Eye (tissue), 1 donor: ENCODE data around the gene ITIH3.

ENCODE experiments used
- DNase-seq: peaks from one replicate; pipeline ENCODE4 v3.0.0-alpha.2; 2015

ITIH3 gene

DNA sequence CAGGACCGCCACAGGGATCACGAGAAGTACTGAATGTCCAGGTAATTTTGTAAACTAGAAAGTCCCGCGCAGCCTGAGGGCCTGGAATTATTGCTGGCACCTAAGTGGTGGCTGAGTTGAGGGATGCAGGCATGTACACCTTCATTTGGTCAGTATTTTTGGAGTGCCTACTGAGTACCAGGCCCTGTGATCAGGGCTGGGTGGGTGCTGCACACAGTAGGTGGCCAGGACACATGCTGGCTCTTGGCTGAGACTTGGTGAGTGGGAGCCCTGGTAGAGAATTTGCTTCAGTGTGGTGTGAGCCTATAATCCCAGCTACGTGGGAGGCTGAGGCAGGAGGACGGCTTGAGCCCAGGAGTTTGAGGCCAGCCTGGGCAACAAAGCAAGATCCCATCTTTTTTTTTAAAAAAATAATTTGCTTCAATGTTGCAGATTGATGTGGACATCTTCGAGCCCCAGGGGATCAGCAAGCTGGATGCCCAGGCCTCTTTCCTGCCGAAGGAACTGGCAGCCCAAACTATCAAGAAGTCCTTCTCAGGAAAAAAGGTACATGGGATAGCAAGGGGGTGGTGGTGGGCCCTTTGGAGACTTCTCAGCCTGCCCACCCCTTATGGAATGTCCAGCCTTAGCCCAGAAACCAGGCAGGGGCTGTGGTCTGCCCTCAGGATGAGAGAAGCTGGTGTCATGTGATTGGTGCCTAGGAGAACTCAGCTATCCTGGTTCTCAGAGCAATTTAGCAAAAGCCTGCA, 14.6 kb upstream of the ITIH3 start:
- DNase-seq: no peak

DNA sequence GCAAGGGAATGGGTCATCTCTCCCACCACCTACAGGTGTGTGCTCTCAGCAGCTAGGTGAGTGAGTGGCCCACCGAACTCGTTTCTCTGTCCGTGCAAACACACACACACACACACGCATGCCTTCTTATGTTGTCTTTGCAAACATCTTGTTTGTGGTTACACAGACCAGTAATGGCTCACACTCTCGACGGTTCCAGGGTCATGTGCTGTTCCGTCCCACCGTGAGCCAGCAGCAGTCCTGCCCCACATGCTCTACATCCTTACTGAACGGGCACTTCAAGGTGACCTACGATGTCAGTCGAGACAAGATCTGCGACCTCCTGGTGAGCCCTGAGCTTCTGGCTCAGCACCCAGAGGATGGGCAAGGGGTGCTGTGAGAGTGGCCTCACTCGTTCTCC, 12.9 kb upstream of the ITIH3 start:
- no peak for DNase-seq

DNA sequence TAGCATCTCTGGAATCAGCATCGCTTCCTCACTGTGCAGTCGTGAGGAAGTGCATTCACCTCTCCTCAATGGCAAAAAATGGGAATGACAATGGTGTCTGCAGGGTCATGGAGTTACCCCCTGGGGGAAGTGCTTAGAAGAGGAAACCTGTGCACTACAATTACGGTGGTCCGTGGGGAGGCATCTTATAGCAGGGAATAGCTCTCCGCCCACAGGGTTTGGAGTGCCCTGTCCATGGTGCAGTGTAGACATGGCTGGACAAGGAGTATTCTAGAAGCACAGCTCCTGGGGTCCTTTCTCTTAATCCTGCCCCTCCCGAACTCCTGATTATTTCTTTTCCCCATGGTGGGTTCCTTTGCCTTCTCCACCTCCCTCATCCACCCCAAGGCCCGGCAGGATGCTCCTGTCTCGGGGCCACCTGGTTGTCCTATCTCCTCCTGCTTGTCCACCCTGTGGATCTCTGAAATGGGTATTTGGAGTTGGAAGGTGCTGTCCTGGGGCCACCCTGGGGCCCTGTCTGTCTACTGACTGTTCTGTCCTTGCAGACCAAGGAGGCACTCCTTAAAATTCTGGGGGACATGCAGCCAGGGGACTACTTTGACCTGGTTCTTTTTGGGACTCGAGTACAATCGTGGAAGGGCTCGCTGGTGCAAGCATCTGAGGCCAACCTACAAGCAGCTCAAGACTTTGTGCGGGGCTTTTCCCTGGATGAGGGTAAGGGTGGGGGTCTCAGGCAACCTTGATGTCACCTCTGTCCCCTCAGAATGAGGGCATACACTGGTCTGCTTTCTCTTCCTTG, 12.0 kb upstream of the ITIH3 start:
- no peak for DNase-seq

DNA sequence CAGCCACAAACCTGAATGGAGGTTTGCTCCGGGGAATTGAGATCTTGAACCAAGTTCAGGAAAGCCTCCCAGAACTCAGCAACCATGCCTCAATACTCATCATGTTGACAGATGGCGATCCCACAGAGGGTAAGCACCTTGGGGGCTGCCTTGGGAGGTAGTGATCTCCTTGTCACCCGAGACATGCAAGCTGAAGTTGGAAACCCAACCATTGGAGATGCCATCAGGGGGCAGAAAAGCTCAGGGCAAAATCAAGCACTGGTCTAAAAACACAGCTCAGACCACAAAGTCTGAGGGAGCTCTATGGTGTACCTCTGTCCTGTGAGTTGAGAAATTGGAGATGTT, 11.4 kb upstream of the ITIH3 start:
- no peak for DNase-seq

DNA sequence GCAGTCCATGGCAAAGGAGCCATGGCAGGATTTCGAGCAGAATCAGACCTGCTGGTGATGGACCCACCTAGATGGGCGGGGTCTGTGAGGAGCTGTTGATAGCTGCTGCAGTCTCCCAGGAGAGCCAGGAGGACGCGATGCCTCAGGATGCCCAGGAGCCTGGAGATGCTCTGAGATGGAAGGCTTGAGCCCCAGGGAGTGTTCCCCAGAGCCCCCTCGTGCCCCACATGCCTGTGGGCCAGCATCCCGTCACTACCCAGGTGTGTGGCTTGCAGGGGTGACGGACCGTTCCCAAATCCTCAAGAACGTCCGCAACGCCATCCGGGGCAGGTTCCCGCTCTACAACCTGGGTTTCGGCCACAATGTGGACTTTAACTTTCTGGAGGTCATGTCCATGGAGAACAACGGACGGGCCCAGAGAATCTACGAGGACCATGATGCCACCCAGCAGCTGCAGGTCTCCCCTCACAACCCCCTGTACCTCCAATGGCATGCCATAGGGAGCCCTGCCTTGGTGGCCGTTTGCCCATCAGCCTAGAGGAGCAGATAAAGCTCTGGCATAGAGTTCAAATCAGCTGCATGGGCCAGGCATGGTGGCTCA, 10.5 kb upstream of the ITIH3 start:
- no peak for DNase-seq

DNA sequence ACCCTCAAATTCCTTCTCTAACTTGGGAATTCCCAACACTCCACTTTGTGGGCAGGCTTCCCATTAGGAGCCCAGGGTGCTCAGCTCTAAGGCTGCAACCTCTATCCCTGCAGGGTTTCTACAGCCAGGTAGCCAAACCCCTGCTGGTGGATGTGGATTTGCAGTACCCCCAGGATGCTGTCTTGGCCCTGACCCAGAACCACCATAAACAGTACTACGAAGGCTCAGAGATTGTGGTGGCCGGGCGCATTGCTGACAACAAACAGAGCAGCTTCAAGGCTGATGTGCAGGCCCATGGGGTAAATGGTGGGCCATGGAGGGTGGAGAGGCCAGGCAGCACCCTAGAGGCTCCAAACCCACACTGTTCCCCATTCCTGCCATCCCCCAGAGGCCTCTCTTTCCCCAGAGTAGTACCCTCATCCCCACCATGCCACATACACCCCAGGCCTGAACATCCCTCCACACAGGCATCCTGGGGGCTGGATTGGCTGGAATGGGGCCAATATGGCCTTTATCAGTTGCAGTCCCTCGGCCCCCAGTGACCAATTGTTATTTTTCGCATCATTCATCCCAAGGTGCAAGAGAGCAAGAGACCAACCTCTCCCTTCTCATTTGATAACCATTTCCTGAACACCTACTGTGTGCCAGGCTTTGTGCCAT, 9.5 kb upstream of the ITIH3 start:
- DNase-seq: no peak

DNA sequence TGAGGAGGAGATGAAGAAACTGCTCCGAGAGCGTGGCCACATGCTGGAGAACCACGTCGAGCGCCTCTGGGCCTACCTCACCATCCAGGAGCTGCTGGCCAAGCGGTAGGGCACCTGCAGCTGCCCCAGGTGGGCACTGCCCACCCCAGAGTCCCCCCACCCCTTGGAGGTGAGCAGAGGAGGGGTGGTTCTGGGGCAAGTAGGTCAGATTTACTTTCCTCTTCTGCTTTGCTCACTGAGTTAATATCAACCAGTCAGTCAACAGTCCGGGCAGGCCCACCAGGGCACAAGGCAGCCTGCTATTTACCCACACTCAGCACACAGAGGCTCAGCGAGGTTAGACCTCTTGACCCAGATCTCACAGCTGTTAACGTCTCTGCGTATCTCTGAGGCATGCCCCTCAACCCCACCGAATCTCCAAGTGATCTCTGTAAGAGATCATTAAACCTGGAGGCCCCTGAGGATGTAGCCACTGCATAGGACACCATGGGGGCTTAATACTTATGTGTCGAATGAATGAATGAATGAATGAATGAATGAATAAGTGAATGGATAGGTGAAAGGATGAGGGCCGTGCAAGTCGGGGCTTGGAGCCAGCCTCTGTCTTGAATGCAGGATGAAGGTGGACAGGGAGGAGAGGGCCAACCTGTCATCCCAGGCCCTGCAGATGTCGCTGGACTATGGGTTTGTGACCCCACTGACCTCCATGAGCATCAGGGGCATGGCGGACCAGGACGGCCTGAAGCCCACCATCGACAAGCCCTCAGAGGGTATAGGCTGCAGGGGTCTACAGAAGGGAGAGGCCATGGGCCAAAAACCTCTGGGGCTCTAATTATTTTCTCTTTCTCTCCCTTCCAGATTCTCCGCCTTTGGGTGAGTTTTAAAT, 8.0 kb upstream of the ITIH3 start:
- DNase-seq: no peak

DNA sequence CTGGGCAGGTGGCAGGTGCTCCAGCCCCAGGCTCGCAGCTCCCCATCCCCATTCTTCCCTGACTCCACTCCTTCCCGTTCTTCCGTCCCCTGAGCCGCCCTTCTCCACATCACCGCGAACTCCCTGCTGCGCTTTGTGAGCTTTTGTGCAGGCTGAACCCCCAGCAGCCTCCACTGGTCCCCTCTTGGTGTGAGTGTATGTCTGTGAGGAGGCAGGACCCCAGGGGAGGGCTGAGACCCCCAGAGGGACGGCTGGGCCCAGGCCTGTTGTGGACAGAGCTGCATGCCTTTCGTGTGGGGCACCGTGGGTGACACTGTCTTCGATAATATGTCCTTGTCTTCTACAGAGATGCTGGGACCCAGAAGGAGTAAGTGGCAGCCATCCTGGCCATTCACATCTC, 7.3 kb upstream of the ITIH3 start:
- no peak for DNase-seq

DNA sequence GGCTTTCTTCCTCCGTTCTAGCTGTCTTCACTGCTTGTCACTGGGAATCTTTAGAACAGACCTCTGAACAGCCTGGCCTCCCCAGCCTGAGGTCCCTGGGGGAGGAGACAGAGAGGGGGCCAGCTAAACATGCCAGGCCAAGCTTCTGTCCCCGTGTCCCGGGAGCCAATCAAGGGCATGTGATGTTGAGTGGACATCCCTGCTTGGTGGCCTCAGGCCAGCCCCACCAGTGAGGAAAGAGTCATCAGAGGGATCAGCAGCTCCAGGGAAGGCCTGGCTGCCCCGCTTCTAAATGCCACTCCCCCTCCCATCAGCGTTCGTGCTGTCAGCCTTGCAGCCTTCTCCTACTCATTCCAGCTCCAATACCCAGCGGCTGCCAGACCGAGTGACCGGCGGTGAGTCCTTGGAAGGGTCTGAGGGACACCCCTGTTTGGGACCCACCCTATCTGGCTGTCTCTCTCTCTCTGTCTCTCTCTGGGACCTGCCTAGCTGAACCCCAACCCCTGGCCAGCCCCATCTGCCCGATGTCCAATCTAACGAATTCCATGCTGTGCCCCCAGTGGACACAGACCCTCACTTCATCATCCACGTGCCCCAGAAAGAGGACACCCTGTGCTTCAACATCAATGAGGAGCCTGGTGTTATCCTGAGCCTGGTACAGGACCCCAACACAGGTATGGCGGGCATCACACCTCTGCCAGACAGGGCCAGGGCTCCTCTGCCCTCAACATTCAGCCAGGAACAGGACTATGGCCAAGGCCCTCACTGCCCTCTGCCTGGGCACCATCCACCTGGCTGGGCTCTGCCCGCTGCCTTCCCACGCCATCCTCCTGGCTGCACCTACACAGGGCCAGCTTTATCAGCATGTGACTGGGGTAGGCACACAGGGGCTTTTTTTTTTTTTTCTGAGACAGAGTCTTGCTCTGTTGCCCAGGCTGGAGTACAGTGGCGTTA, 6.6 kb upstream of the ITIH3 start:
- DNase-seq: peak; percentile 59

DNA sequence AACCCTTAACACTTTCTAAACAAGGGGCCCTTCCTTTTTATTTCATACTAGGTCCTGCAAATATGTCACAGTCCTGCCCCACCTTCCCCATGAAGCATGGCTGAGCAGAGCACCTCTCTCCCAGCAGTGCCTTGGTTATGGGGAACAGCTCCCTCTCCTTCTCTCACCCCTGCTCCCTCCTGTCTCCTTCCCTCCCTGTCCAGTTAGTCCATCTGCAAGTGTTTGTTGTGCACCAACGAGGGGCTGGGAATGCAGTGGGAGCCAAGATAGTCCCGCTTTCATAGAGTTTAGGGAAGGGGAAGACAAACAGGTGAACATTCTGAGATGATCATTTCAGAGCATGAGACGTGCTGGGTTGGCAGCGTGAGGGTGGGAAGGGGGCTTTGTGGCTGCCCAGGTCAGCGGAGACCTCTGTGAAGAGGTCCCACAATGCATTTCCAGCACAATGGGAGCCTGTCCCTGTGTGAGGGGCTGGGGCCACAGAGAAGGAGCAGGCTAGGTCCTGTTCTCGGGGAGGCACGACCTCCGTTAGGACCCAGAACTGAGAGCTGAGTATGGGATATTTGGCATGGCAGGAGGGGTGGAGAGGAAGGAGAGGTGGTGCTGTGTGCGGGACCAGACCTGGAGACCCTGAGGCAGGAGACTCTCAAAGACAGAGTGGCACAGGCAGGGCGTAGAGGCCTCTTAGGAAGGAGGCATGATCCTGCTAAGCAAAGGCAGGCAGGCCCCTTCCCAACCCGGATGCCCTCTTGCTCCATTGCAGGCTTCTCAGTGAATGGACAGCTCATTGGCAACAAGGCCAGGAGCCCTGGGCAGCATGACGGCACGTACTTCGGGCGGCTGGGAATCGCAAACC, 5.5 kb upstream of the ITIH3 start:
- DNase-seq: no peak

DNA sequence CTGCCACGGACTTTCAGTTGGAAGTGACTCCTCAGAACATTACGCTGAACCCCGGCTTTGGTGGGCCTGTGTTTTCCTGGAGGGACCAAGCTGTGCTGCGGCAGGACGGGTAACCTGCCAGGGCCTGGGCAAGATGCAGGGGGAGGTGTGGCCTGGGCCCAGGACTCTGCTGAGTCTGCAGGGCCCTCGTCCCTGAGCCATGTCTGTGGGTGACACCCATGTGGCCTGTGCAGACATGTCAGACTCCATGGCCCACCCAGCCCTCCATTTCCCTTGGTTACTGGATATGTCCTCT, 4.9 kb upstream of the ITIH3 start:
- no peak for DNase-seq

DNA sequence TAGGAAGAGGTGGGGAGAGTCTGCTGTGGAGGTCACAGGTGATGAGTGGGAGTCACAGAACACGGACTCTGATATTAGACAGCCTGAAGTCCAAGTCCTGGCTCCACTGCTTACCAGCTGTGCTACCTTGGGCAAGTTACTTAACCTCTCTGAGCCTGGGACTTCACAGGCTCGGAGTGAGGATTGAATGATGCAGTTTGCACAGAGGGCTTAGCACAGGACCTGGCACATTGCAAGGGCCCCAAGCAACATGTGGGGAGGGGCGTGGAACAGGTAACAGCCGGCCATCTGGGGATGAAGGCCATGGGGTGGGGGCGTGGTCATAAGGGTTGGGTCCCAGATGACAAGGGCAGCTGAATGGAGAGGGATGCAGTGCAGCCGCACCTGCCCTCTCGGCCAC, 4.3 kb upstream of the ITIH3 start:
- DNase-seq: no peak

DNA sequence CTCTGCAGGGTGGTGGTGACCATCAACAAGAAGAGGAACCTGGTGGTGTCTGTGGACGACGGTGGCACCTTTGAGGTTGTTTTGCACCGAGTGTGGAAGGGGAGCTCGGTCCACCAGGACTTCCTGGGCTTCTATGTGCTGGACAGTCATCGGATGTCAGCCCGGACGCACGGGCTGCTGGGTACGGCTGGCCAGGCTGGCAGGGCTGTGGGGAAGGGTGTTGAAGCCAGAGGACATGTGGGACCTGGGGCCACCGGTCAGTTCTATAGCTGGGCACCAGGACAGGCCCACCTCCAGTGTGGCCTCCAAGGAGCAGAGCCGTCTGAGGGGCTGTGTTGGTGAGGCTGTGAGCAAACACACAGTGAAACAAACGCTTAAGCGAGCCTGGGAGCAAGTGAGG, 3.9 kb upstream of the ITIH3 start:
- DNase-seq: no peak

DNA sequence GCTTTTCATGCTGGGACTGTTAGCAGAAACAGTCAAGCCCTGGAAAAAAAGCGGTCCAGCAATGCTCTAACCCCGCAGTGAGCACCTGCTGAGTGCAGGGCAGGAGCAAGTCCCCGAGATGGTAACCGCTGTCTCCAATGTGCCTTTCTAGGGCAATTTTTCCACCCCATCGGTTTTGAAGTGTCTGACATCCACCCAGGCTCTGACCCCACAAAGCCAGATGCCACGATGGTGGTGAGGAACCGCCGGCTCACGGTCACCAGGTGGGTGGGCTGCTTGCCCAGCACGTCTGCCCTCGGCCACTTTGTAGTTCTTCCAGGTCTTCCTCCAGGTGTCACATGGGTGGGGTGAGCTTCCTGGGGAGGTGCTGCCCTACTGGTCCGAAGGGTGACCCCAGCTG, 3.2 kb upstream of the ITIH3 start:
- DNase-seq: peak; percentile 91

DNA sequence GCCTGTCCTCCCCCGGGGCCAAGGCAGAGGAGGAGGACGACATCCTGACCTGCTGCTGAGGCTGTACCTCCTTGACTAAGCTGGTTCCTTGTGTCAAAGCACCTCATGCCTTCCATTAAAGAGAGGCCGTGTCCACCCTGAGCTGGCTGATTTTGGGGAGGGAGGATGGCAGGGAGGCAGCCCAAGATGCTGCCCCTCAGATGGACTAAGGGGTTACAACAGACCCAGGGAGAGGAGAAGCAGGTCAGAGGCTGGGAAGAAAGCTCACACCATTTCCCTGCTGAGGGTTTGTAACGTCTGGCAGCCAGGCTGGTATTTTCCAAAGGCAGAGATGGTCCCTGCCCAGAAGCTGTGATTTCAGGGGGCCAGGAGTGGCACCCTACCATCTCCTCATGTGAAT, 2.7 kb upstream of the ITIH3 start:
- DNase-seq: no peak

DNA sequence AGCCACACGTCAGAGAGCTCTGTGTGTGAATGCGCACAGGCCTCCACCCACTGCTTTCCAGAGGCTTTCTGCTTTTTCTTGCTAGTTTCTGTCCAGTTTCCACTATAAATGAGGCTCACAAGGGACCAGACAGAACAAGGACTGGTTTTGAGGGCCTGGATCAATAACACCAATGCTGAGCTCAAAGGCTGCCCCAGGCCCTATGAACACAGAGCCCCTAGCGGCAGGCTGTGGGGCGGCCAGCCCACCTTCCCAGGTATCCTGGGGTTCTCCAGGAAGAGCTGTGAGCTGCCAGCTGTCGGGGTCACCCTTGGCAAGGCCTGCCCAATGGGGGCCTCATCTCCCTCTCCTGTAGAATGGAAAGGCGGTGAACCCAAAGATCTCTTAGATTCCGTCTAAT, 2.2 kb upstream of the ITIH3 start:
- no peak for DNase-seq

DNA sequence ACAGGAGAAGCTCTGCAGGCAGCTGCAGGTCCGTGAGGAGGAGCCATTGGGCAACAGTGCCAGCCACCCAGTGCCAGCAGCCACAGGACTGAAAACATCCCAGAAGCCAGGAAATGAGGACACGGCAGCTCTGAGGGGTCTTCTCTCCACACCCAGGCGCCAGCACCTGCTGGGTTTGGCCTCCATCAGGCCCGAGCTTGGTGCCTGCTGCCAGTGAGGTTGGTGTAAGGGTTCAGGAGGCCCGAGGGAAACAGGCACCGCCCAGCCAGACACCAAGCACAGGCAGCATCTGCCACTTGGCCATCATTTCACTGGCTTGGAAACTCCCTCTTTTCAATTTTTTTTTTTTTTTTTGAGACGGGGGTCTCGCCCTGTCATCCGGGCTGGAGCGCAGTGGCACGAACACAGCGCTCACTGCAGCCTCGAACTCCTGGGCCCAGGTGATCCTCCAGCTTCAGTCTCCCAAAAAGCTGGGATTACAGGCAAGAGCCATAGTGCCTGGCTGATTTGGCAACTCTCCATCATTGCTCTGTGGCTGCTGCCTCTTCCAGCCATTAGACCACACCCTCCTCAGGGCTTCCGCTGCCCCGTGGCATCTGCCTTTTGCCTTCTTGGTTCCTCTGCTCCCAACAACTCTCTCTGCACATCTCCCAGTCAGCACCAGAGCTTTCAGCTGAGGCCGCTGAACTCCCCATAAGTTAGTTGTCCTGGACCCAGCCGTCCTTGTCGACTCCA, 1.5 kb upstream of the ITIH3 start:
- DNase-seq: no peak

DNA sequence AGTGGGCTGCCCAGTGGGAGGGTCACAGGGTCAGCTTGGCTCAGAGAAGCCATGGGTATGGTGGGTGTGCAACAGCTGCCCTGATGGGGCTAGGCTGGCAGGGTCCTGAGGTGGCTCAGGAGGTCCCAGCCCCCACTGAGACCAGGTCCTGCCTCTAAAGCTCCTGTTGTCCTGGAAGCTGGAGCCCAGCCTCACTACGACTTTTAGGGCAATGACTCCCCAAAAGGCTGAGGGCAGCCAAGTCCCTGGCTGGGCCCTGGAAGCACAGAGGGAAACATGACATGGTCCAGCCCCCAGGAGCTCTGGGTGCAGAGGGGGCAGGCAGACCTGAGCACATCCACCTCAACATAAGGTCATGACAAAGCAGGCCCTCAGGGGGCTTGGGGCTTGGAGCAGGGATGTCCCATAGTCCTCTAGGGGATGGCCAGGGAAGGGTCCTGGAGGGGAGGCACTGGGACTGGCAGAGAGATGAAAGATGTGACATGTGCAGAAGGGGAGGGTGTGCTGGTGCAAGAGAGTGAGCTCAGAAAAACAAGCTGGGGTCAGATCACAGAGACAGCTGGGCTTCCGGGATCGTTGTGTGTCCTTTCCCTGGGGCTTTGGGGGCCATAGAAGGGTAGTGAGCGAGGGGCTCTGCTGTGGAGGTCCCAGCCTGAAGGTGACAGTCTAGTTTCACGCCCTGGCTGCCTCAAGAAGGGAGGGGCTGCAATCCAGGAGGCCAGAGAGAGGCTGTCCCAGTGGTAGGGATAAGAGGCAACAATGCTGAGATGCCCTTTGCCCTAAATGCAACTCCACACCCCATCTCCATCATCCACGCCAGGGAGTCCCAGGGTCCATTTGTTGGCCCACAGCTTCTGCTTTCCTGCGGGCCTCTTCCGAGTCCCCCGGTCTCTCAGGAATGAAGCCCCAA, 639 bp upstream of the ITIH3 start:
- DNase-seq: peak; percentile 62
